HCT116 (cell line): Measurements from ENCODE around the gene SMOC1. TPM values are rescaled to one million over a fixed set of nuclear protein-coding genes. Genes with fewer than 3 reads are reported as not detected.

ENCODE experiments used
- ATAC-seq: fragments of 200-7000 bp; cut with Tn5 transposase; 2 replicates; pipeline ENCODE4 v1.9.1; 2020; ENCODE audit warnings: mild to moderate bottlenecking, moderate library complexity
- BruUV-seq: library from RNA; stranded (reverse); fragments of 400-500 nt; replicated peaks from 2 replicates; lab custom pipeline; 2021; lab: Mats Ljungman, UMichigan
- CTCF ChIA-PET: fragments of 300-600 bp; sonication (Branson Sonifier 250); formaldehyde crosslinking; loops from one replicate; lab custom pipeline; 2021; ENCODE audit warnings: antibody characterized with exemption; lab: Charles Lee
- POLR2A ChIA-PET: fragments of 300-600, 350-600 bp; sonication (Branson Sonifier 250); formaldehyde crosslinking; loops from one replicate; lab custom pipeline; 2021; ENCODE audit warnings: antibody characterized with exemption; lab: Charles Lee
- RAD21 ChIA-PET, 2 experiments: fragments of 300-600 bp; sonication (Branson Sonifier 250); formaldehyde crosslinking; loops; one replicate each; lab custom pipeline; 2023; ENCODE audit warnings: low total read pairs in 2 of 2; ENCODE audit not compliant: uncharacterized antibody in 2 of 2, unreplicated experiment in 2 of 2, low non-redundant PET in 1 of 2; lab: Charles Lee
- DNase-seq: peaks from one replicate; pipeline ENCODE4 v3.0.0-alpha.2; 2010; ENCODE audit warnings: low read depth, low spot score
- H2AFZ ChIP-seq: fragments of 200-600 bp; shearing (Covaris generic), sonication (generic); 2 replicates; pipeline ENCODE4 v1.6.1; 2017; ENCODE audit warnings: low read depth, mixed run types, mixed read lengths, antibody characterized with exemption, low read length; ENCODE audit not compliant: poor library complexity, severe bottlenecking
- H3K27ac ChIP-seq: 2 replicates; pipeline ENCODE4 v1.5.1; 2012; ENCODE audit warnings: low read depth, low read length
- H3K27me3 ChIP-seq: fragments of 200-600 bp; sonication (generic); 2 replicates; pipeline ENCODE4 v1.6.1; 2016; ENCODE audit warnings: mixed run types, low read length, mixed read lengths; ENCODE audit not compliant: insufficient read depth
- H3K36me3 ChIP-seq, 2 experiments: fragments of 200-500 bp in 1 of 2; fragments of 200-600 bp in 1 of 2; sonication (Bioruptor generic) in 1 of 2; sonication (generic) in 1 of 2; 2 replicates each; pipeline versions ENCODE4 v1.5.1 to v1.6.1; 2014 to 2016; ENCODE audit warnings: low read length in 2 of 2, inconsistent platforms in 1 of 2, mixed read lengths in 1 of 2, mixed run types in 1 of 2; ENCODE audit not compliant: insufficient read depth in 2 of 2, control insufficient read depth in 1 of 2
- H3K4me1 ChIP-seq, 2 experiments: fragments of 200-600 bp in 1 of 2; sonication (generic) in 1 of 2; 2 replicates each; pipeline versions ENCODE4 v1.5.1 to v1.6.1; 2012 to 2017; ENCODE audit warnings: low read length in 2 of 2, inconsistent platforms in 1 of 2, mild to moderate bottlenecking in 1 of 2, mixed read lengths in 1 of 2, mixed run types in 1 of 2, moderate library complexity in 1 of 2; ENCODE audit not compliant: insufficient read depth in 2 of 2, control insufficient read depth in 1 of 2
- H3K4me2 ChIP-seq: fragments of 200-600 bp; sonication (generic); 2 replicates; pipeline ENCODE4 v1.6.1; 2017; ENCODE audit warnings: mixed run types, low read length, mixed read lengths
- H3K4me3 ChIP-seq, 2 experiments: fragments of 200-600 bp in 1 of 2; sonication (generic) in 1 of 2; replicated peaks in 1 of 2; 2 replicates each; pipeline ENCODE4 v1.5.1; 2011 to 2016; ENCODE audit warnings: low read length in 2 of 2, control low read depth in 1 of 2, low read depth in 1 of 2, mild to moderate bottlenecking in 1 of 2, mixed read lengths in 1 of 2, mixed run types in 1 of 2
- H3K79me2 ChIP-seq: fragments of 200-600 bp; sonication (generic); 2 replicates; pipeline ENCODE4 v1.6.1; 2017; ENCODE audit warnings: mild to moderate bottlenecking, mixed run types, low read length, moderate library complexity, mixed read lengths; ENCODE audit not compliant: insufficient read depth
- H3K9ac ChIP-seq: fragments of 200-600 bp; sonication (generic); 2 replicates; pipeline ENCODE4 v1.6.1; 2016; ENCODE audit warnings: low read length, mixed read lengths
- H3K9me2 ChIP-seq: fragments of 200-600 bp; sonication (generic), shearing (Covaris generic); 2 replicates; pipeline ENCODE4 v1.6.1; 2017; ENCODE audit warnings: mixed run types, mild to moderate bottlenecking, moderate library complexity; ENCODE audit not compliant: insufficient read depth
- H3K9me3 ChIP-seq, 2 experiments: fragments of 200-500 bp in 1 of 2; fragments of 200-600 bp in 1 of 2; sonication (Bioruptor generic) in 1 of 2; sonication (generic) in 1 of 2; 2 replicates each; pipeline ENCODE4 v1.6.1; 2014 to 2017; ENCODE audit warnings: low read length in 2 of 2, mixed read lengths in 2 of 2, inconsistent platforms in 1 of 2, low read depth in 1 of 2, mild to moderate bottlenecking in 1 of 2, mixed run types in 1 of 2, moderate library complexity in 1 of 2; ENCODE audit not compliant: control insufficient read depth in 1 of 2, insufficient read depth in 1 of 2
- H4K20me1 ChIP-seq: fragments of 200-600 bp; sonication (generic), shearing (Covaris generic); 2 replicates; pipeline ENCODE4 v1.6.1; 2017; ENCODE audit warnings: mixed run types, mild to moderate bottlenecking, moderate library complexity; ENCODE audit not compliant: insufficient read depth
- CBX3 ChIP-seq: IDR thresholded peaks from 2 replicates; pipeline ENCODE4 v1.6.1; 2012; ENCODE audit warnings: low read depth
- EZH2 ChIP-seq: fragments of 200-600 bp; sonication (generic); IDR thresholded peaks from 2 replicates; pipeline ENCODE4 v1.6.1; 2017; ENCODE audit warnings: antibody characterized with exemption, mixed run types
- FOSL1 ChIP-seq: IDR thresholded peaks from 2 replicates; pipeline ENCODE4 v1.6.1; 2012; ENCODE audit warnings: low read depth
- JUND ChIP-seq: IDR thresholded peaks from 2 replicates; pipeline ENCODE4 v1.6.1; 2012
- POLR2A ChIP-seq: IDR thresholded peaks from 2 replicates; pipeline ENCODE4 v1.7.0; 2011; ENCODE audit warnings: borderline replicate concordance; ENCODE audit not compliant: insufficient read depth, insufficient read length; ENCODE audit errors: extremely low read depth
- REST ChIP-seq: IDR thresholded peaks from 2 replicates; pipeline ENCODE4 v1.6.1; 2012; ENCODE audit warnings: low read depth
- SIN3A ChIP-seq: IDR thresholded peaks from 2 replicates; pipeline ENCODE4 v1.6.1; 2012; ENCODE audit warnings: low read depth
- SRF ChIP-seq: IDR thresholded peaks from 2 replicates; pipeline ENCODE4 v1.6.1; 2012; ENCODE audit warnings: low read depth
- TCF7L2 ChIP-seq: IDR thresholded peaks from 2 replicates; pipeline ENCODE4 v1.7.0; 2011; ENCODE audit warnings: borderline replicate concordance, inconsistent platforms; ENCODE audit not compliant: insufficient read depth, insufficient read length; ENCODE audit errors: extremely low read depth
- YY1 ChIP-seq: IDR thresholded peaks from 2 replicates; pipeline ENCODE4 v1.6.1; 2011; ENCODE audit warnings: low read length, low read depth, moderate library complexity, mild to moderate bottlenecking; ENCODE audit not compliant: insufficient replicate concordance; ENCODE audit errors: extremely low read depth
- ZBTB33 ChIP-seq: IDR thresholded peaks from 2 replicates; pipeline ENCODE4 v1.6.1; 2011; ENCODE audit warnings: mild to moderate bottlenecking, low read length, moderate library complexity; ENCODE audit not compliant: insufficient replicate concordance; ENCODE audit errors: extremely low read depth
- ZFX ChIP-seq: fragments of 450-650 bp; IDR thresholded peaks from 2 replicates; pipeline ENCODE4 v1.6.1; 2017
- ZNF274 ChIP-seq: fragments of 200-500 bp; sonication (Bioruptor generic); IDR thresholded peaks from 2 replicates; pipeline ENCODE4 v1.6.1; 2014; ENCODE audit warnings: mild to moderate bottlenecking, low read depth, low read length, inconsistent platforms
- intact Hi-C: fragments of 100-400 bp; cut with micrococcal nuclease; formaldehyde crosslinking; loops from 2 replicates; pipeline ENCODE4 v1.10.0; 2022
- total RNA-seq: library from RNA; stranded (reverse); gene quantifications from one replicate; pipeline ENCODE4 v1.2.1, GENCODE V29; 2021; ENCODE audit not compliant: unreplicated experiment

The SMOC1 gene
- total RNA-seq, 1 experiment from 2014 or later, result not detected

GRCh38 chr14:69909826-69910550 is 30.8 kb downstream of the SMOC1 start:
- no peaks in the 10 kb centered on the region for H3K9me3 ChIP-seq
- no peak overlapping the region for H3K9ac ChIP-seq
- ChIA-PET RAD21 (no interaction called here), POLR2A (no interaction called here), CTCF (no interaction called here)
- H3K9me2 ChIP-seq, result no peaks in the 10 kb centered on the region
- no peaks in the 10 kb centered on the region for H4K20me1 ChIP-seq
- TF ChIP-seq FOSL1, result no peak
- TF ChIP-seq JUND, result no peak
- no peak for TF ChIP-seq EZH2
- no peak for TF ChIP-seq ZBTB33
- no peak for TF ChIP-seq ZFX
- no peak for TF ChIP-seq ZNF274
- no peak for TF ChIP-seq SIN3A
- TF ChIP-seq TCF7L2, result no peak
- TF ChIP-seq YY1, result no peak
- no peak for TF ChIP-seq CBX3
- no peak for TF ChIP-seq REST
- TF ChIP-seq POLR2A, result no peak
- no peak for TF ChIP-seq SRF
- no TSS peak for BruUV-seq
- DNase-seq, result no peak
- intact Hi-C loops, result no loop called here
- H3K4me3 ChIP-seq, result no peak overlapping the region
- H3K4me2 ChIP-seq, result no peak overlapping the region
- H3K79me2 ChIP-seq, result no peaks in the 10 kb centered on the region
- no peak overlapping the region for H2AFZ ChIP-seq
- no peaks in the 10 kb centered on the region for H3K36me3 ChIP-seq
- H3K4me1 ChIP-seq, result no peaks in the 10 kb centered on the region
- H3K27me3 ChIP-seq, result peaks cover 54% of the 10 kb centered on the region
- no peak overlapping the region for H3K27ac ChIP-seq
- ATAC-seq, result no peak
